Nephron (organoid): ENCODE results near the gene SERINC5.
A peak's percentile ranks its signal among the peaks of the same experiment; 100 is the strongest.
"Not testable (repeated sequence)": the region's sequence is repeated elsewhere in the genome, so short reads cannot be mapped to it uniquely, and the experiment has no call there.

ENCODE experiments used
- H3K27ac Mint-ChIP-seq, 3 experiments: 2 replicates each; pipeline ENCODE4 v1.8.0; 2020; ENCODE audit warnings: mixed read lengths in 3 of 3, mild to moderate bottlenecking in 2 of 3, moderate library complexity in 1 of 3
- H3K27me3 Mint-ChIP-seq: 2 replicates; pipeline ENCODE4 v1.8.0; 2021; ENCODE audit warnings: low read depth, mild to moderate bottlenecking, moderate library complexity, mixed read lengths
- H3K36me3 Mint-ChIP-seq: 2 replicates; pipeline ENCODE4 v1.8.0; 2020; ENCODE audit warnings: low read depth, mixed read lengths
- H3K4me1 Mint-ChIP-seq: 2 replicates; pipeline ENCODE4 v1.8.0; 2020; ENCODE audit warnings: mixed read lengths
- H3K4me3 Mint-ChIP-seq, 3 experiments: 2 replicates each; pipeline ENCODE4 v1.8.0; 2020; ENCODE audit warnings: mild to moderate bottlenecking in 3 of 3, mixed read lengths in 3 of 3, moderate library complexity in 2 of 3
- H3K9me3 Mint-ChIP-seq: 2 replicates; pipeline ENCODE4 v1.8.0; 2020; ENCODE audit warnings: mixed read lengths
- TF ChIP-seq, protein P1 (sequence below), 3 experiments: fragments of 200-600 bp; sonication (generic); IDR thresholded peaks; one replicate each; pipeline ENCODE4 v1.5.0; 2021; ENCODE audit warnings: antibody characterized with exemption in 3 of 3; ENCODE audit not compliant: unreplicated experiment in 3 of 3

Gene SERINC5

DNA sequence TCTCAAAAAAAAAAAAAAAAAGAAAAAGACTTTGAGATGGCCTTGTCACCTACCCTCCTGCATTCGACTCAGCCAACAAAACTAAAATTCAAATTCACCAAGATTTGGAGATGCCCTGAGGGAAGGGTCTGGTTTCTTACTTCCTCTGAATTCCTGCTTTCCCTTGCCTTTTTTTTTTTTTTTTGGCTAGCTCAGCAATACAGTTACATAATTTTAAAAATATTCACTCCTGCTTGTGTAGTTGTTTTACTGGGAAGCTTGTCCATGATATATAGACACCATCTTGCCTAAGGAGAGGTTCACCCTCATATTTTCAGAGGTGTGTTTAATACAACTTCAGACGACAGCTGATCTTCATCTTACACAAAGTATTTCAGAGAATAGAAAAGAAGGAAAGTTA lies 21.3 kb upstream of the SERINC5 start:
- H3K36me3 Mint-ChIP-seq, result no peaks in the 10 kb centered on the region
- H3K27me3 Mint-ChIP-seq, result no peaks in the 10 kb centered on the region
- H3K4me1 Mint-ChIP-seq, result peaks cover 8% of the 10 kb centered on the region
- H3K4me3 Mint-ChIP-seq, result no peak overlapping the region
- no peaks in the 10 kb centered on the region for H3K9me3 Mint-ChIP-seq
- TF ChIP-seq, protein P1, sequence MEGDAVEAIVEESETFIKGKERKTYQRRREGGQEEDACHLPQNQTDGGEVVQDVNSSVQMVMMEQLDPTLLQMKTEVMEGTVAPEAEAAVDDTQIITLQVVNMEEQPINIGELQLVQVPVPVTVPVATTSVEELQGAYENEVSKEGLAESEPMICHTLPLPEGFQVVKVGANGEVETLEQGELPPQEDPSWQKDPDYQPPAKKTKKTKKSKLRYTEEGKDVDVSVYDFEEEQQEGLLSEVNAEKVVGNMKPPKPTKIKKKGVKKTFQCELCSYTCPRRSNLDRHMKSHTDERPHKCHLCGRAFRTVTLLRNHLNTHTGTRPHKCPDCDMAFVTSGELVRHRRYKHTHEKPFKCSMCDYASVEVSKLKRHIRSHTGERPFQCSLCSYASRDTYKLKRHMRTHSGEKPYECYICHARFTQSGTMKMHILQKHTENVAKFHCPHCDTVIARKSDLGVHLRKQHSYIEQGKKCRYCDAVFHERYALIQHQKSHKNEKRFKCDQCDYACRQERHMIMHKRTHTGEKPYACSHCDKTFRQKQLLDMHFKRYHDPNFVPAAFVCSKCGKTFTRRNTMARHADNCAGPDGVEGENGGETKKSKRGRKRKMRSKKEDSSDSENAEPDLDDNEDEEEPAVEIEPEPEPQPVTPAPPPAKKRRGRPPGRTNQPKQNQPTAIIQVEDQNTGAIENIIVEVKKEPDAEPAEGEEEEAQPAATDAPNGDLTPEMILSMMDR (IDR thresholded peaks at IDR 0.05; ENCODE audit: unreplicated experiment in 3 of 3), result no peak
- peak overlapping the region; percentile 64 to 96 (median 89) for H3K27ac Mint-ChIP-seq

DNA sequence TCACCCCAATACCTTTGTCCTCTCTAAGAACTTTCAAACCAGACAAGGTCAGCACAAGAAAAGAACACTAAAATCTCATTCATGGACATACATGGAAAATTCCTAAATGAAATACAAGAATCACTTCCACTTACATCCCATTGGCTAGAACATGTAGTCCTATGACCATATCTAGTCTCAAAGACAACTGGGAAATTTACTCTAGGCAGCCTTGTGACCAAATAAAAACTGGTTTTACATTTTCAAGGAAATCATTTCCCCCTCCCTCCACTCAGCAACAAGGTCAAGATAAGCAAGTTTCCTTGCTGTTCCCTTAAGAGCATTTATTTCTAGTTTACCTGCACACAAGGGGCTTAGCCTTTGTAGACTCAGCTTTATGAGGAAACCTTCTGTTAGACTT lies 20.3 kb upstream of the SERINC5 start:
- Mint-ChIP-seq H3K36me3 (no peaks in the 10 kb centered on the region), H3K27ac (peak overlapping the region; percentile 19 to 74 (median 37)), H3K4me1 (peaks cover 8% of the 10 kb centered on the region), H3K9me3 (no peaks in the 10 kb centered on the region), H3K4me3 (no peak overlapping the region), H3K27me3 (no peaks in the 10 kb centered on the region)
- TF ChIP-seq, protein P1 (IDR thresholded peaks at IDR 0.05; ENCODE audit: unreplicated experiment in 3 of 3), result no peak

DNA sequence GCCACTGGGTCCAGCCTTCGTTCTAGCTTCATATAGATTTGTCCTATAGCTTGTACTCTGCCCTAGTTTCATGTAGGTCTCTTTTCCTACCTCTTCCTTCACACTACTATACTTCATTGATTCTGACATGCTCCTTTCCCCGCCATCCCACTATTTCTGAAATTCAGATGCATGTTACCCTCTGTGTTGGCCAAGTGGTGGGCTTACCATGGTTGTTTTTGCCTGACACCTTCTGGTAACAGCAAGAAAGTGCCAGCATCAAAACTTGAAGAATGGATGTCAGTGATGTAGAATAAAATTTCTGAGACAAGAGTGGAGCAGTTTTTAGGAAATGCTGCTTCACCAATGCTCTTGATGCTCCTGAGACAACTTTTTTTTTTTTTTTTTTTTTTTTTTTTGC lies 19.5 kb upstream of the SERINC5 start:
- H3K36me3 Mint-ChIP-seq, result no peaks in the 10 kb centered on the region
- TF ChIP-seq, protein P1 (IDR thresholded peaks at IDR 0.05; ENCODE audit: unreplicated experiment in 3 of 3), result peak; percentile 49 to 56 (median 53)
- peaks cover 3% of the 10 kb centered on the region for H3K27me3 Mint-ChIP-seq
- no peak overlapping the region for H3K4me3 Mint-ChIP-seq
- no peaks in the 10 kb centered on the region for H3K9me3 Mint-ChIP-seq
- peak overlapping the region in 1 of 3 experiments; percentile 15 for H3K27ac Mint-ChIP-seq
- H3K4me1 Mint-ChIP-seq, result peaks cover 8% of the 10 kb centered on the region

DNA sequence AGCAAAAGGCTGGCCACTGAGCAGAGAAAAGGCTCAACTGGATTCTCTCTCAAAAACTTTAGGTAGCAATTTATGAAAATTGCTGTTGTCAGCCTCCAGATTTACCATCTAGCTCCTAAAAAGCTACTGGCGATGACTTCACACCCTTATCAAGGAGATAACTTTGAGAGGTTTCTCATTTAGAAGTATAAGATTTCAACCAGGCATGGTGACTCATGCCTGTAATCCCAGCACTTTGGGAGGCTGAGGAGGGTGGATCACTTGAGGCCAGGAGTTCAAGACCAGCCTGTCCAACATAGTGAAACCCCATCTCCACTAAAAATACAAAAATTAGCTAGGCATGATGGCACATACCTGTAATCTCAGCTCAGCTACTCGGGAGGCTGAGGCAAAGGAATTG lies 14.7 kb upstream of the SERINC5 start:
- not testable (repeated sequence) for H3K27ac Mint-ChIP-seq, H3K4me1 Mint-ChIP-seq, H3K27me3 Mint-ChIP-seq, H3K9me3 Mint-ChIP-seq, H3K36me3 Mint-ChIP-seq, H3K4me3 Mint-ChIP-seq

DNA sequence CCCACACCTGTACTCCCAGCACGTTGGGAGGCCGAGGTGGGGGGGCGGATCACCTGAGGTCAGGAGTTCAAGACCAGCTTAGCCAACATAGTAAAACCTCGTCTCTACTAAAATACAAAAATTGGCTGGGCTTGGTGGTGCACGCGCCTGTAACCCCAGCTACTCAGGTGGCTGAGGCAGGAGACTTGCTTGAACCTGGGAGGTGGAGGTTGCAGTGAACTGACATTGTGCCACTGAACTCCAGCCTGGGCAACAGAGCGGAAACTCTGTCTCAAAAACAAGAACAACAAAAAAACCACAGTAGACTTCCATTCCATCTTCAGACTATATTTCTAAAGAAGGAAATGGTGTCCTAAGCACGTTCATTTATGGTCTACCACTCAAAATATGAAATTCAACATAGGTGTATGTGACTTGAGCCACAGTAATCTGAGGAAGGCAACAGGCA lies 14.2 kb upstream of the SERINC5 start:
- TF ChIP-seq, protein P1 (IDR thresholded peaks at IDR 0.05; ENCODE audit: unreplicated experiment in 3 of 3), result no peak
- Mint-ChIP-seq H3K36me3 (no peaks in the 10 kb centered on the region), H3K27ac (no peak overlapping the region), H3K4me1 (peaks cover 5% of the 10 kb centered on the region), H3K4me3 (no peak overlapping the region), H3K27me3 (peaks cover 3% of the 10 kb centered on the region), H3K9me3 (no peaks in the 10 kb centered on the region)

DNA sequence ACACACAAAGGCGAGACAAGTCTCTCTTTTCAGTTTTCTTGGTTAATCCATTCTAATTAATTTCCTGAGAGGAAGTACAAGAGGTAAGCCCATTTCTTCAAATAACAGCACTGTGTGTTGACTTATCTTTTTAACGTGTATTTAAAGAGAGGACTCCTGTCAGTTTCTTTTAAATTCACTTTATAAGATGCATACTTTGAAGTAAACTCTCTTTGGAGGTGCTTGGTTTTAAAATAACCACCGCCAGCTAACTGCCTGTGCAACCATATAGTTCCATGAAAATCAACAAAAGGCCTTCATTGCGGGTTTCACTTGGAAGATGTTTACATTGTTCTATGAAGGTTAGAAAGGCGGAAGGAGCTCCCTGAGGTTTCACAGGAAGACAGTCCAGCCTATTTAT lies 13.1 kb upstream of the SERINC5 start:
- no peaks in the 10 kb centered on the region for H3K9me3 Mint-ChIP-seq
- H3K27me3 Mint-ChIP-seq, result peaks cover 3% of the 10 kb centered on the region
- peak overlapping the region; percentile 78 to 92 (median 80) for H3K27ac Mint-ChIP-seq

More for the DNA sequence above, 13.1 kb upstream of the SERINC5 start:
- TF ChIP-seq, protein P1 (IDR thresholded peaks at IDR 0.05; ENCODE audit: unreplicated experiment in 3 of 3), result no peak
- Mint-ChIP-seq H3K36me3 (no peaks in the 10 kb centered on the region), H3K4me1 (peaks cover 5% of the 10 kb centered on the region), H3K4me3 (no peak overlapping the region)
